Fibroblast of upper back skin (primary cell): ENCODE measurements around the gene RBM41.
"Not testable (repeated sequence)": the region's sequence is repeated elsewhere in the genome, so short reads cannot be mapped to it uniquely, and the experiment has no call there.

Source experiments
- DNase-seq: peaks from one replicate; pipeline ENCODE4 v3.0.0-alpha.2; 2013

Gene RBM41

DNA sequence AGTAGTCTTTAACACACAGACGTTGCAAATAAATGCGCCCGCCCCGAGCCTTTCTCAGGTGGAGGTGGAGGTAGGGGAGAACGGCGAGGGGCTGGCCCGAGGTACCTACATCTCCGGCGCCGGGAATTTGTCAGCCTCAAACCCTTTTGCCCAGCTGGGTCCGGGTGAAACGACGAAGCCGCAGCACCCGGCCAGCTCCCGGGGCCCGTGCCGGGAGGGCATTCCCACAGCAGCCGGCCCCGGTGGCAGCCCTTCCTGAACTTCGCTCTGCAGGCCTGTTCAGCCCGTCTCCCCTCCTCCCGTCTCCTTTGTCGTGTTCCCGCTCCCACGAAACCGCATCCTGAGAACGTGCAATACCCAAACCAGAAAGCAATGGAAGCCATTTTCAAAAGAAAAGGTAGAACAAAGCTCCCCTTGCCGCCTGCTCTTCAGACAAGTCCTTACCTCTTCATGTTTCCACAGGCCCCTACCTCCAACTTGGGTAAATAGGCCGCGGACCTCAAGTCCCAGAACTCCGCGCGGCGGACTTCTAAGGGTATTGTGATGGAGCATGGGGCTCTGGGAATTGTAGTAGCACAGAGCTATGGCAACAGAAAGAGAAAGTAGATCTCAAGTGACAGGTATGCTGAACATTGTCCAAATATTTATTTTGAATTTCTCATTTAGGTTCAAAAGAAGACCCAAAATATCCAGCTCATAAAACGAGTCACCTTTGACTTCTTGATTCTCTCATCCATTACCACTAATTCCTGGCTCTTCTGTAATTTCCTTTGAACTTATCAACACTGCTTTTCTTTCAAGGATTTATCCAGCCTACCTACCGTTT lies at the start of gene RBM41:
RBM41 (minus strand) TSS at position 501 of the 826 bp plus-strand sequence; CDS start at position 452, 49 bp downstream.
- DNase-seq, result peak; percentile 74

DNA sequence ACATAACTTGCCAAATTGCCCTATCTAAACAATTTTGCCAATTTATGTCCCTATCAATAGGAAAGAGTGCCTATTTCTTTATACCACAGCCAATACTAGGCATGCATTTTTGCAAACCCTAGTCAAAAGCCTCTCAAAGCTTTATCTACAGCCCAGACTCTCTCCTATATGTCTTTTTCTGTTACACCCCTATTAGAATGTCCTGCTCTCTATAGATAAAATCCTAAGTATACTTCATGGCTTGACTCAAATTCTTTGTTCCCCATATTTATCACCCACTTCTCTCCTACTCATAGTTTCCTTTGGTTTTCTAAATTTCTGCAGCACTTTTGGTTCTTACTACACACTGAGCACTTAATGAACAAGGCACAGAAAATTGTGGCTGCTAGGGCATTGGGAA lies 49.6 kb upstream of the RBM41 start:
- no peak for DNase-seq

DNA sequence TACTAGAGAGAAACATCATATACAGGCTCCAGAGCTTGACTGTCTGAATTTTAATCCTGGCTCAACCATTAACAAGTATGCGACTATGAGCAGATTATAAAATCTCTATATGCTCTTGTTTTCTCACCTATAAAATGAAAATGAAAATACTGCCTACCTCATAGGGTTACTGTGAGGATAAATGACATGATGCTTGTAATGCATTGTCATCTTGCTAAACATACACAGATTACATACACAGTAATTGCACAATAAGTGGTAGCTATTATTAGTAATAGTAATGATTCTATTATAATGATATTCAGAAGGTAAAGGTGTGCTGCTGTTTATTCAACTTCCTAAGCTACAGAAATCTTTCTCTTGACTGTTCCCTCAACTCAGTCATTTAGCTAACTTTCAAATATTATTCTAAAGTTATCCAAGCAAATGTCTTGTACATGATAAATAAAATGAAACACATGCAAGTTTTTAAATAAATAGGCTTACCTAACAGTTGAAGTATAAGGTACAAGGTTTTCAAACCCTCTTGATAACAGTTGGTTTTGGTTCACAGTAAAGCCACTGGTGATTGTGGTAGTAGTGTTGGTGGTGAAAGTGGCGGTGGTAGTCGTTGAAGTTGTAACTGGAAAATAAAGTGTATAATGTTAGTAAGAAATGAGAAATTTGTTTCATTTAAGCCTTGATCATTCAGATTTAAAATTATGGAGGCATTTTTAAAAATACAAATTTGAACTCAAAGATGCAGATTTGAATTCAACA lies 48.7 kb upstream of the RBM41 start:
- no peak for DNase-seq

DNA sequence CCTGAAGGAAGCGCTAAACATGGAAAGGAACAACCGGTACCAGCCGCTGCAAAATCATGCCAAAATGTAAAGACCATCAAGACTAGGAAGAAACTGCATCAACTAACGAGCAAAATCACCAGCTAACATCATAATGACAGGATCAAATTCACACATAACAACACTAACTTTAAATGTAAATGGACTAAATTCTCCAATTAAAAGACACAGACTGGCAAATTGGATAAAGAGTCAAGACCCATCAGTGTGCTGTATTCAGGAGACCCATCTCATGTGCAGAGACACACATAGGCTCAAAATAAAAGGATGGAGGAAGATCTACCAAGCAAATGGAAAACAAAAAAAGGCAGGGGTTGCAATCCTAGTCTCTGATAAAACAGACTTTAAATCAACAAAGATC lies 39.0 kb upstream of the RBM41 start:
- DNase-seq, result not testable (repeated sequence)

DNA sequence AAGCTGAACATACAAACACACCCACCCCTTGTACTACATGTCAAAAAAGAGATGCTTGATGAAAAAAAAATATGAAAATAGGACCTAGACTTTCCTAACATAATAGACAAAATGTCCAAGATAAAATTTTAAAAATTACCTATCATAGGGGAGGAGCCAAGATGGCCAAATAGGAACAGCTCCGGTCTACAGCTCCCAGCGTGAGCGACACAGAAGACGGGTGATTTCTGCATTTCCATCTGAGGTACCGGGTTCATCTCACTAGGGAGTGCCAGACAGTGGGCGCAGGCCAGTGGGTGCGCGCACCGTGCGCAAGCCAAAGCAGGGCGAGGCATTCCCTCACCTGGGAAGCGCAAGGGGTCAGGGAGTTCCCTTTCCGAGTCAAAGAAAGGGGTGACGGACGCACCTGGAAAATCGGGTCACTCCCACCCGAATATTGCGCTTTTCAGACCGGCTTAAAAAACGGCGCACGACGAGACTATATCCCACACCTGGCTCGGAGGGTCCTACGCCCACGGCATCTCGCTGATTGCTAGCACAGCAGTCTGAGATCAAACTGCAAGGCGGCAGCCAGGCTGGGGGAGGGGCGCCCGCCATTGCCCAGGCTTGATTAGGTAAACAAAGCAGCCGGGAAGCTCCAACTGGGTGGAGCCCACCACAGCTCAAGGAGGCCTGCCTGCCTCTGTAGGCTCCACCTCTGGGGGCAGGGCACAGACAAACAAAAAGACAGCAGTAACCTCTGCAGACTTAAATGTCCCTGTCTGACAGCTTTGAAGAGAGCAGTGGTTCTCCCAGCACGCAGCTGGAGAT lies 37.2 kb upstream of the RBM41 start:
- not testable (repeated sequence) for DNase-seq

DNA sequence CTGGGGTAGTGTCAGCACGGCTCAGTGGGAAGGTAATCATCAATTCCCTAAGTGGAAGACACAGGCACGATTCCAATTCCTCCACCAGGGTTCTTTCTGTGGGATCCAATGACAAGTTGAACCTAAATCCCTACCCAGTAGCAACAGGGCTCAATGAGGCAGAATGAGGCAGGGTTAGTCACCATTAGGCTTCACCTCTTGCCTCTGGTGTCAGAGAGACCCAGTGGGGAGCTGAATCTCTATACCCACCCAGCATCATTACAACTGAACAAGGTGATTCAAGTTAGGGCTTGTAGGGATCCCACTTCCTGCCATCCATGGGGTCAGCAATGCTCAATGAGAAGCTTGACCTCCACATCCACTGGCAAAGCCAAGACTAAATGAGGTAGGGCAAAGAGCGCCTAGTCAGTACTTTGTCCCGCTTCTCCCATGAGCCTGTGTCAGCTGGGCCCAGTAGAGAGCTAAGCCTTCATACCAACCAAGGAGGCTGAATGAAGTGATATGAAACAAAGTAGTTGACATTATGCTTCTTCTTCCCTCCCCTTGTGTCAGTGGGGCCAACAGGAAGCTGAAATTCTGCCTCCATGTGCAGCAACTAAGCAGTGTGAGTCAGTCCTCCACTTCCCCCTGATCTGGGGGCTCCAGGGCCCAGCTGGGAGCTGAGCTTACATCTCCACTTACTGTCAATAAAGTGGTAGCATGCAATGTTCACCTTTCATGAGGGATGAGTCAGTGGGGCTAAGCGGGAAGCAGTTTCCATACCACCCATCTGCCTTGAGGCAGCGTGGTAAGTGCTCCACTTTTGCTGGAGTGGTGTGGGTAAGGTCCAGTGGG lies 36.4 kb upstream of the RBM41 start:
- DNase-seq, result peak; percentile 28

DNA sequence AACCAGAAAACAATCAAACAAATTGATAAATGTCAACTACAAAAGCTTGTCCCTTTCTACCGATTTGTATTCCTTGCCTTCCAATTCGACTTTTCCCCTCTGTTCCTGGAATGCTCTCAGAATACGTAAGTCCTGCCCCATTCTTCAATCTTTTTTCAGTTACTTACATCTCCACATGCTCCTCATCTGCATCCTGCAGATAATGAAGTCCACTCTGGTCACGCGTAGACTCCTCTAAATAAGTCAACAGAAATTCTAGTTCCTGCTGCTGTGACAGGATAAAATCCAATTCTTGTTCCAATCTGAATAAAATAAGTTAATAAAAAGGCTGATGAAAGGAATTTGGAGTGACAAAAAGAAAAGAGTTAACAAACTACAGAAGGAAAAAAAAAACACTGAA lies 34.4 kb upstream of the RBM41 start:
- no peak for DNase-seq

DNA sequence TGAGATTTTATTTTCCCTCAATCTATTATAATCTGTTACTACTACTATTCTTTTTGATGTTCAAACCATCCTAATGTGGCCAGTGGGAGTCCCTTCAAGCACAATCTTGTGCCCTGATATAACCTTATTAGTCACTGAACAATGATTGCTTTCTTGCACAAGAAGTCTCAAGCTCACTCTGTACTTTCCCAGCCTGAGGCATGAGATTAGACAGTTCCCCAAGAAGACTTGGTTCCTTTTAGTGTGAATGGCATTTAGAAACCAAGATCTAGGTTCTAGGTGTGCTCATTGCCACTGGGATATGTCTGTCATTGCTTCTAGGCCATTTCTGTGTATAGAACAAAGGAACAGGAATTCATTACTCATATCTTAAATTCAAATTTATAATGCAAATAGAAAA lies 28.0 kb upstream of the RBM41 start:
- peak; percentile 0 for DNase-seq

DNA sequence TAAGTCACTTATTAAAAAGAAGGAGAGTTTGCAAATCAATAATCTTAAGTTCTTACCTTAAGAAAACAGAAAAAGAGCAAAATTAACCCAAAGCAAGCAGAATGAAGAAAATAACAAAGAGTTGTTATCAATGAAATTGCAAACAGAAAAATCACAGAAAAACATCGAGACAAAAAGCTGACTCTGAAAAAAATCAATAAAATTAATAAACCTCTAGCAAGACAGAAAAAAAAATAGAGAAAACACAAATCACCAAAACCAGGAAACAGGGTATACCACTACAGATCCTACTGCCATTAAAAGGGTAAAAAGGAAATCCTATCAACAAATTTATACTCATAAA lies 17.3 kb upstream of the RBM41 start:
- no peak for DNase-seq

DNA sequence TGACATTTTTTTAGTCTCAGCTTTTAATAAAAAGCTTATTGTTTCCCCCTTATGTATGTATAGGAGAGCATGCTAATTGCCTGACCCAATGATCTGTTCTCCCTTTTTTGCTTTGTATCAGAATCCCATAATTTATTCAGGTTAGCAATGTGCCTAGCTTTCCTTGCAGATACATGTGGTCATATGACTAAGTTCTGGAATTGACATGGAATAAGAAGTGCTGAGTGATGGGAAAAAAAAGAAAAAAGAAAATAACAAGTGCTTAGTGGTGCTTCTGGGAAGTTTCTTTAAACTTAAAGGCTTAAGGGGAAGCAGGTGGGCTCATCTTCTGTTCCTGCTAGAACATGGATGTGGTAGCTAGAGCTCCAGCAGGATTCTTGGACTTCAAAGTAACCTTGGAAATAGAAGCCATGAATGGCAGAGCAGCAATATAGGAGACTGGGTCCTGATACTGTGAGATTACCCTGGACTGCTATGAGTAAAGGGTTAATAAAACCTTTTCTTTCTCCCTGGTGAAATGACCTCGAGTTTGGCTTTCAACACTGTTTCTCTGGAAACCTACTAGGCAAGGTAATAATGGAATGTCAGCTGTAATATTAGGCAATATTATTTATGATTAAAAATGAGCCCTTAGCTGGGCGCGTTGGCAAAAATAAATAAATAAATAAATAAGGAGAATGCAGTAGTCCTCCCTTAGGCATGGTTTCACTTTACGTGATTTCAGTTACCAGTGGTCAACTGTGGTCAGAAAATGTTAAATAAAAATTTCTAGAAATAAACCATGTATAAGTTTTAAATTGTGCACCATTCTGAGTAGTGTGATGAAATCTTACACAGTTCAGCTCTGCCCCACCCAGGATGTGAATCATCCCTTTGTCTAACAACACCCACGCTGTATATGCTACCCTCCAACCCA lies 16.7 kb upstream of the RBM41 start:
- DNase-seq, result peak; percentile 48

DNA sequence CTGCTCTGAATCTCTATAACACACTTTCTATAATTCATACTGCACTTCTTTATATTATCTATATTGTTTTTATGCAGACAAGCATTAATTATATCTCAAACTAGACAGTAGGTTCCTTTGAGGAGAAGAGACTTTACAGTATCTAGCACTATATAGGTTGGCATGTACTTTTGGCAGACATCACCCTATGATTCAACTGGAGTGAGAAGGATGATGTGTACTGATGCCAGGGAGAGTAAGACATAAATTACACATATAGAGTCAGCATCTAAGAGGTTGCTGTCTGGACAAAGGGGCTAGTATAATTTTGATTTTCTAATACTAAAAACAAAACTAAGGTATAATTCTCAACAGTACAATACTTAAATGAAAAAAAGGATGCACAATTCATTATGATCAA lies 5.1 kb upstream of the RBM41 start:
- no peak for DNase-seq

DNA sequence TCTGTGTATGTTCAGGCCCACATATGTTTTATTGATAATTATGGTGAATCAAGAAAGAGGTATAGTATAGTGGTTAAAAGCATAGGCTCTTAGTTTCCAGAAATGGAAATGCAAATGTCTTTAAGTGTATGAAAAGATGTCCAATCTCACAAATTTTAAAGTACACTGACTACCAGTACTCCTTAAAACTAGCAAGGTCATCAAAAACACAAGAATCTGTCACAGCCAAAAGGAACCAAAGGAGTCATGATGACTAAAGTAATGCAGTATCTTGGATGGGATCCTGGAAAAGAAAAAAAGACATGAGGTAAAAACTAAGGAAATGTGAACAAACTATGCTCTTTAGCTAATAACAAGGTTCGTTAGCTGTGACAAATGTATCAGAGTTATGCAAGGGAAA lies 661 bp upstream of the RBM41 start:
- DNase-seq, result no peak

DNA sequence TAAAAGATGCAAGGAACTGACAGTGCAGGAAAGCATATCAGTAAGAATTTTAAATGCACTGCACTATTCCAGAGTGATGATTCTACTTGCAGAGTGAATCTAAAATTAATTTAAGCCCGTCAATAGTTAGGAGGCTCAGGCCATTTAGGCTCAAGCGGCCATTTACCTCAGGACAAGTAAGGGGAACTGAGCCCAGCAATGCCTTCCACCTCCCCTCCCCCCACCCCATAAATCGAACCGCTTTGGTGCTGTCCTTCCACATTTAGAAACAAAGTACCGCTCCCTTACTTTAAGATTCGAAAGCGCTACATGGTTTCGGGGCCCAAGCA lies 665 bp downstream of the RBM41 start:
- no peak for DNase-seq

DNA sequence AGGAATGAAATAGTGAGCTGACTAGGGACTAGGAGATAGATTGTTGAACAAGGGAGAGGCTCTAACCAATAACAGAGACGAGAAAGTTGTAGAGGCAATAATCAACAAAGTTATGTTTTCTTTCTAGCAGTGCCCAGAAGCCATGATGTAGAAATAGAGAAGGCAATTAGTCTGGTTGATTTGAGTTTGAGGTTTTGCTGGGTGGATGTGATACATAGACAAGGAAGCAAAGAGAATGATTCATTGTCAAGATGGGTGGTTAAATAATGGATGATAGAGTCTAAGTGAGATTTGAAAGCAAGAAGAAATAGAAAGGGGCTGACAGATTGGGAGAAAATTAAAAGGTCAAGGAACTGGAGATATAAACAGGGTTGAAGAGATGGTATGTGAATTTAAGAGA lies 11.2 kb downstream of the RBM41 start:
- DNase-seq, result no peak

DNA sequence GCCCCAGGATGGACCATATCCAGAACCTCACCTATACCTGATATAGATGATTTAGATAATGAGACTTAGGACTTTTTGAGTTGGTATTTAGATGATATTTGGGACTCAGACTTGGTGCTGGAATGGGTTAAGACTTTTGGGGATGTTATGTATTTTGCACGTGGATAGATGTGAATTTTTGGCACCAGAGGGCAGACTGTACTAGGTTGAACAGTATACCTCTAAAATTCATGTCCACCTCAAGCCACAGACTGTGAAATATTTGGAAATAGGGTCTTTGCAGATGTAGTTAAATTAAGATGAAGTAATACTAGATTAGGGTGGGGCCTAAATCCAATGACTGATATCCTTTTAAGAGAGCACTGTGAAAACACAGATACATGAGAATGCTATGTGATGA lies 15.6 kb downstream of the RBM41 start:
- DNase-seq, result peak; percentile 5

DNA sequence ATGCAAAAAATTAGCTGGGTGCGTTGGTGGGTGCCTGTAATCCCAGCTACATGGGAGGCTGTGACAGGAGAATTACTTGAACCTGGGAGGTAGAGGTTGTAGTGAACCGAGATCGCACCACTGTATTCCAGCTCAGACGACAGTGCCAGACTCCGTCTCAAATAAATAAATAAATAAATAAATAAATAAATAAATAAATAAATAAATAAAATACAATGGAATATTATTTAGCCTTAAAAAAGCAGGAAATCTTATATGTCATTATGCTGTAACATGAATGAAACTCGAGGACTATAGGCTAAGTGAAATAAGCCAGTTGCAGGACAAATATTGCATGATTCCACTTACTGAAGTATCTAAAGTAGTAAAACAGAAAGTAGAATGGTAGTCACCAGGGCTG lies 42.5 kb downstream of the RBM41 start:
- no peak for DNase-seq

DNA sequence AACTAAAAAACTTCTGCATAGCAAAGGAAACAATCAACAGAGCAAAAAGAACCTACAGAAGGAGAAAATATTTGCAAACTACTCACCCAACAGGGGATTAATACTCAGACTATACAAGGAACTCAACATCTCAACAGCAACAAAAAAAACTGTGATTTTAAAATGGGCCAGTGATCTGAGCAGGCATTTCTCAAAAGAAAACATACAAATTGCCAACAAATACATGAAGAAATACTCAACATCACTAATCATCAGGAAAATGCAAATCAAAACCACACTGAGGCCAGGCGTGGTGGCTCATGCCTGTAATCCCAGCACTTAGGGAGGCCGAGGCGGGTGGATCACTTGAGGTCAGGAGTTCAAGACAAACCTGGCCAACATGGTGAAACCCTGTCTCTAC lies 60.9 kb downstream of the RBM41 start:
- not testable (repeated sequence) for DNase-seq

DNA sequence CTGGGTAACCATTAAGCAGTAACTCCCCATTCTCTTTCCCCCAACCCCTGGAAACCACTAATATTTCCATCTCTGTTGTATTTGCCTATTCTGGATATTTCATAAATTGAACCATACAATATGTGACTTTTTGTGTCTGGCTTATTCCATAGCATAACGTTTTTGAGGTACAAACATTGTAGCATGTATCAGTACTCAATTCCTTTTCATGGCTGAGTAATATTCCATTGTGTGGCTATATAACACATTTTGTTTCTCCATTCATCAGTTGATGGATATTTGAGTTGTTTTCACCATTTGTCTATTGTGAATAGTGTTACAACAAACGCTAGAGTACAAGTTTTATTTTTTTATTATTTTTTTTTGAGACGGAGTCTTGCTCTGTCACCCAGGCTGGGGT lies 63.6 kb downstream of the RBM41 start:
- no peak for DNase-seq

DNA sequence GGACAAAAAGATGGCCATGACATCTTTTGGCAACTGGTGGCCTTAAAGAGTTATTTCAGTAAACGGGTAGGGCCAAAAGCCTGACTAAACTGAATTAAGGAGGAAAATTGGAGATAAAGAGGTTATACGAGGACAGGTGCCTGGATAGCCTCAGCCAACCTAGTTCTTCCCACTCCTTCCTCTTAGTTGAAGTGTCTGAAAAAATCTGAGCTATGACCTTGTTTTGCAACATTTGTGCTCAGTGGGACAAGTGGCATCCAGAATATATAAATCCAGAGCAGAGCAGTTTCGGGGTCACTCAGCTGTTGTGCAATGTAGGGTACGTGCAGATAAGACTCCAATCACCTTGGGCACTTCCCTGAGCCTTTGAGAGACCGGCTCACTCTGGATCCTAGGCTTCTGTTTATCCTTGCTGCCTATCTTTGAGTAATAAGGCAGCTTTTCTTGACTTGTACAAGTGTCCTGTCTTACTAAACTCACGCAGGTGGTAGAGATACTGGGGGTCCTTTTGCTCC lies 68.4 kb downstream of the RBM41 start:
- no peak for DNase-seq

DNA sequence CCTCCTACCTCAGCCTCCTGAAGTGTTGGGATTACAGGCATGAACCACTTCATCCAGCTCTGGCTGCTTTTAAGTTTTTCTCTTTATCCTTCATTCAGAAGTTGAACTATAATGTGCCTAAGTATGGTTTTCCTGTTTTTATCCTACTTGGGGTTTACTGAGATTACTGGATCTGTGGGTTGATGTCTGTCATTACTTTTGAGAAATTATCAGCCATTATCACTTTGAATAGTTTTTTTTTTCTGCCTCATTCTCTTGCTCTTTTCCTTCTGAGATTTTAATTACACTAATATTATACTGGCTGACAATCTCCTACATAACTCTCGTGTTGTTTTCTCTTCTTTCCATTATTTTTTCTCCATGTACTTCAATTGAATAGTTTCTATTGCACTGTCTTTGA lies 71.0 kb downstream of the RBM41 start:
- no peak for DNase-seq

DNA sequence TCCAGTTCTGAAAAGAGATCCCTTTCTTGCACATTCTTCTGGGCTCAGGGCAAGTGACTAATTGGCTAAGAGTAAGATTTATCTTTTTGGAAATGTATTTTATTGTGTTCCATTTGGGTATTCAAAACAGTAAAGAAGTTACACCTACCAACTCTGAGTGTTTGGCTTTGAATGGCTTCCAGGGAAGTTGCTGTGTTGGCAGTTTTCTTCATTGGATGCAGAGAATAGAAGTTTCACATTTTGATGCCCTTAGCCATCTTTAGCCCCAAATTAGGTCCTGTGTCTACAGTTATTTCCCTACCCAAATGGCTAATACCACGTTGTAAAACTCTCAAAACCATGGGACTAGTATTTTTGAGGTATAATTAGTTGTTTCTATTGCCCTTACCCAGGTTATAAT lies 88.9 kb downstream of the RBM41 start:
- DNase-seq, result no peak
